Measurements from ENCODE around the gene HS6ST1.

HS6ST1 gene

DNA sequence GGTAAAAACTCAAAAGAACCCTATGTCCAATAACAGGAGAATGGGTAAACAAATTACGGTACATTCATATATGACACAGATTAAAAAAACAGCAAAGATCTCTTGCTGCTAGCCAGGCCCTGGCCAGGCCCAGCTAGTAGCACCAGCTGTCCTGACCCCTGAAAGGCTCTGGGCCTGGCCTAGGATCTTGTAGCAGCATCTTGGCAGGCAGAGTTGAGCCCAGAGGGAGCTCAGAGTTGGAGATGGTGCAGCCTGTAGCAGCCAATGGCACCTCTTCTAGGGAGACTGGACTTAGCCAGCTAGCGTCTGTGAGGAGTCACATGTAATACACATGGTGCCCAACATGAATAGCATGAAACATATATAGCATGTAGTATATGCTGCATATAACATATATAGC is 69.1 kb downstream of the HS6ST1 start:
- in situ Hi-C loops (cut with MboI; ENCODE audit: low sequenced_read_pairs): no loop called here

DNA sequence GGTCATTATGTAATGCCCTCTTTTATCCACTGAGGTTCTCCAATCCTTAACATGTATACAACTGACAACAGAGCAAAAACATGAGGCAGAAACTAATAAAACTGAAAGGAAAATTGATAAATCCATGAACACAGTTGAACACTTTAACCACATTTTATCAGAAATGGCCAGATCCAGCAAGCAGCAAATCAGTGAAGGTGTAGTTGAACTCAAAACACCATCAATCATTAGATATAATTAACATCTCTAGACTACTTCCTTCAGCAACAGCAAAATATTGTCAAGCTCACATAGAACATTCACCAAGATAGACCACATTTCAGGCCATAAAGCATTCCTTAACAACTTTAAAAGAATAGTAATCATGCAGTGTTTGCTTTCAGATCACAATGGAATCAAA is 72.9 kb downstream of the HS6ST1 start:
- in situ Hi-C loops (cut with MboI; ENCODE audit: low sequenced_read_pairs): no loop called here

DNA sequence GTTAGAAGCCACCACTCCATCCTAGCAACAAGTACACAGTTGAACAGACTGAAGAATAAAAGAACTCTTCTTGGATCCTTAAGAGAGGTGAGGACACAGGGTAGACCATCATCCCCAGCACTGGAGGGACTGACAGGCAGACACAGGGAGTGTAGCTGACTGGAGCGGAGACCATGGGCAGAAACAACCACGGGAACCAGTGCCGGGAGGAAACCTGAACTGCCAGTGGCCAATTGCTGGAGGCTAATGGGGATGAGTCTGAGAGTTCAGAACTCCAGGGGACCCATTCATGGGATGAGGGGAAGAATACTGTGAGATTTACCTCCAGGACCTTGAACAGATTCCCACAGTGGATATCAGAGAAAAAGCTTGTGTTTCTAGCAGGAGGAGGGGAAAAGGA is 76.8 kb downstream of the HS6ST1 start:
- in situ Hi-C loops (cut with MboI; ENCODE audit: low sequenced_read_pairs): no loop called here

DNA sequence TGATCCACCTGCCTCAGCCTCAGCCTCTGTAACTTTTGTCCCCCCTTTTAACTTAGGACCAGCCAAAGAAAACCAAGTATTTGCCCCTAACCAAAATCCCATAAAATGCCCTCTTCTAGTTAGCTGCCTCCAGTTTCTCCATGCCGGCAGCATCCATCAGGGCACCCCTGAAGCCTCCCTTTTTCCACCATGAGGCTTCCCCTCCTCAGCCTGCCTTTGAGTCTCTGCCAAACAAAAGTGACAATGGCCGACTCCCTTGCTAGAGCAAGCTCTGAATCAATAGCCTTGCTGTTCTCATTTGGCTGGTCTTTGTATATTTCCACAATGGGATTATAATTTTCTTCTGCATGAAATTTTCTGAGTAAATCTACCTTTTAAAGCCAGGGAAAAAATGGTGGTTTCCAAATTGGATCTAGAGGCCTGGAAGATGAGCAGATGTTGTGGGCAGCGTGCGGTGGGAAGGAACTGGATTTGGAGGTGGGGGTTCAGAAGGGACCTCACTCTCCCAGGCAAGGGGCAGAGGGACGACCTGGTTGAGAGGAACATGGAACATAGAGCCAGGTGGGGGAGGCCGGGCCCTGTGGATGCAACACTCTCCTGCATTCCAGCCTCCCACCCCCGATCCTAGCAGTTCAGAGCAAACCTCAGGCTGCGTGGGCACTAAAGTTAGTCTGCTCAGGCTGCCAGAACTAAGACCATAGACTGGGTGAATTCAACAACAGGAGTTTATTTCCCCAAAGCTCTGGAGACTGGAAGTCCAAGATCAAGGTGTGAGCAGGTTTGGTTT is 80.6 kb downstream of the HS6ST1 start:
- in situ Hi-C loops (cut with MboI; ENCODE audit: low sequenced_read_pairs): no loop called here

DNA sequence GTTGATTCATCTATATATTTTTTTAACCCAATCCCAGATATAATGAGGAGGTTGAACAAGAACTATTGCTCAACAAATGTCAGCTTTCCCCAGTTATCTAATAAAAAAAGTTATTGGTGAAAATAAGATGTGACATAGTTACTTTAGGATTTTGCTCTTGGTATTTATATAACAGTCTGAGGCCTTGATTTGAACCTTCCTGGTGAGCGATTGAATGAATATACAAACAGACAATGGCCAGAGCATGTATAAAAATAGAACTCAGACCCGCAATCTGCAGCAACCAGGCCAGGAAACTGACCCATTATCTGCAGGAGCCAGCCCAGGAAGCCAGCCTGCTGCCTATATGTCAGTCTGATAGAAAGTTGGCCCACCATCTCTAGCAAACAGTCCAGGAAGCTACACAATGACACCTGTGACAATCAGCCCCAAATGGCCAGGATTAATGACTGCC is 81.6 kb downstream of the HS6ST1 start:
- in situ Hi-C loops (cut with MboI; ENCODE audit: low sequenced_read_pairs): no loop called here

DNA sequence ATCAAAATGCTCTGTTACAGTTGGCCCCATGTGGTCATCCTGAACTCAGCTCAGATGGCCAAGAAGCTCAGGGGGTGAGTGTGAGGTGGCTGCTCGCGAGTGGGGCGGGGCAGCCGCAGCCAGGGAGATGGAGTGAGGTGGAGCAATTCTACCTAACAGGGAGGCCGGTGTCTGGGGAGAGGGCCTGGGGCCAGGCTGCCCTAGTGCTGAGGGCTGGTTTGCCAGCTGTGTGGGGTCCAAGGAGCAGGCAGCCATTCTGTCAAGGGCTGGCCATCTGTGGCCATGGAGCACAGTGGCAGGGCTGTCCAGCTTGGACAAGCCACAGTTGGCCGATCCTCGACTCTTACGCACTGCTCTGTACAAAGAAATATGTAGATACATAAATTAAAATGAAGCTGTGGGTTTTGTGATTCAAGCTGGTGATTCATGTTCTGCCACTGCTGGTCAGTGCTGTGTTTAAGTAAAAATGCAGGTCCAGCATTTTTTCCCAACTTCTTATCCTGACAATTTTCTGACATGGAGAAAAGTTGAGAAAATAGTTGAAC is 82.1 kb downstream of the HS6ST1 start:
- in situ Hi-C loops (cut with MboI; ENCODE audit: low sequenced_read_pairs): no loop called here

DNA sequence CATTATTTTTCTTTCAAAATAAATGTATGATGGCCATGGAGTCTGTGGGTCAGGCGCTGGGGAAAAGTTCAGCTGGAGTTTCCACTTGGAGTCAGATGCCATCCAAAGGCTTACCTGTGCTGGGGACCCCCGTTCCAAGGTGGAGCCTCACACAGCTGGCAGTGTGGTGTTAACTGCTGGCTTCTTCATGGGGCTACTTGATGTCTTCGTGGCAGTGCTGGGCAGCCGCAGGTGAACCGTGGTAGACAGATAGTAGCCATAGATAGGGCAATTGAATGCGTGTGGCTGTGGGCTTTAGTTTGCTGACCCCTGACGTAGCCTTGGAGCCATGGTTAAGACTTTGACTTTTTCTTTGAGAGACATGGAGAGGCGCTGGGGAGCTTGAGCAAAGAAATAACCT is 83.1 kb downstream of the HS6ST1 start:
- in situ Hi-C loops (cut with MboI; ENCODE audit: low sequenced_read_pairs): no loop called here

DNA sequence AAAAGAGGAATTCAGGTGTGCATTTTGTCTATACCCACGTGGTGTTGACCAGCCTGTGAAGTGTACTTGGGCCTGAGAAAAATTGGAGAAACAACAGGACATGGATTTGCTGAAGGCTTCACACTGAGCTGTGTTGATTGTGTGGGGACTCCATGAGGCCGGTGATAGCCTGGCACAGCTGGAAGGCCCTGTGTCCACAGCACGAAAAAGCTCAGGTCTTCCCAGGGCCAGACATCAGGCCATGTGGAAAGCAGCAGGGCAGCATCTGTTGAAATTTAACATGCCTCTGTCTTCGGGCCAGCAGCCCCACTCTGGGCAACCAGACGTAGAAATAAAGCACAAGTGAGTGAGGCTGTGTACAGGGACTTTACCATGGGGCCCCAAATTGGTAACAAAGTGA is 84.1 kb downstream of the HS6ST1 start:
- in situ Hi-C loops (cut with MboI; ENCODE audit: low sequenced_read_pairs): no loop called here

DNA sequence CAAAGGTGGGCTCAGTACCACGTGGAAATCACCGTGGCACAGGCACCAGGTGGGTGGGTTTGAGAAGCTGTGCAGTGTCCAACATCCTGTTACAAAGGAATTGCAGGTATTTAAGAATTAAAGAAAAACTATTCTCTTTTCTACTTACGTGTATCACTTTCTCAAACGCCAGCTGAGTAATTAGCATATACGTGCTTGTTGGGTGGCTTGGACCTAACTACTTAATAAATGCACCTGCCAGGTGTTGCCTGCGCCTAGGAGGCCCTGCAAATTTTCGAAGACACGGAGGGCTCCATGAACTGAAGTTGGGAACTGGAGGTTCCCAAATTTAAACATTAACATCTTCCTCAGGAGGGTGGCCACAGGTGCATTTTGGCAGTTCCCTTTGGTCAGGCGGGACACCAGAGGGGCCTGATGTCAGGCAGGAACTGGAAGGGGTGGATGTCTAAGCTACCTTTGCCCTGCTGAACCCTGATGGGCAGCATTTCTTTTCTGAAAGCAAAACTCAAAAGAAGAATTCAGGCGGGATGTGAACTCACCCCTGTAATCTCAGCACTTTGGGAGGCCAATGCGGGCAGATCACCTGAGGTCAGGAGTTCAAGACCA is 84.8 kb downstream of the HS6ST1 start:
- in situ Hi-C loops (cut with MboI; ENCODE audit: low sequenced_read_pairs): no loop called here

DNA sequence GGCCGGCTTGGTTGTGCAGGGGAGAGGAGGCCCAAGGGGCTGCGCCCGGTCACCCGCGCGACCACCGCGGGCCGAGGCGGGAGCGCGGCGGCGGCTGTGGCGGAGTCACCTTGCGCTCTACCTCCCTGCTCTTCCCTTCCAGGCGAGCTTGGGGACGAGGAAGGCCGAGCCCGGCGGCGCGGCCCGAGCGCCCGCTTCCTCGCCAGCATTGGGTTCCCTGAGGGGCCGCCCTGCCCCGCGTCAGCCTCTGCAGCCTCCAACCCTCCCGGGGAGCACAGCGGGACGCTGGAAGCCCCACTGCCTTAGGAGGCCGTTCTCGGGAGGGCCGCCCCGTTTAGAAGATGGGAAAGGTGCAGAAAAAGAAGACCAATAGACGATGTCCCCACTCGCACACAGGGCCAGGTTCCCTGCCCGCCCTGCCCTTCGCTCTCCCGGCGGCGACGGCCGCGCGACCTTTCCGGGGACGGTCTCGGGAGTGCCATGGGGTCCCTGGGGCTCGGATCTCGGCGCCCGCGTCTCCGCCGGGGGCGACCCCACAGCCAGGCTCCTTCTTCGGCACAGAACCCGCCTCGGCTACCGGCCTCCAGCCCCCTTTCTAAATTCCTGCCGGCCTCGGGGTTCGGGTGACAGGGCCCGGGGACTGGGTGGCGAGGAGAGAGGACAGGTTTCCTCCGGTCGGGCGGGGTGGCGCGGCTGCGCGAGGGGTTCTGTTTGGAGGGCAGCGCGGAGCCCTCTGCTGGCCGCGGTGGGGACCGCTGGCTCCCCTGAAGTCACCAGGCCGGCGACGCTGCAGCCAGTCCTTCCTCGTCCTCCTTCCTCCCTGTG is 85.5 kb downstream of the HS6ST1 start:
- in situ Hi-C loops (cut with MboI; ENCODE audit: low sequenced_read_pairs): no loop called here

DNA sequence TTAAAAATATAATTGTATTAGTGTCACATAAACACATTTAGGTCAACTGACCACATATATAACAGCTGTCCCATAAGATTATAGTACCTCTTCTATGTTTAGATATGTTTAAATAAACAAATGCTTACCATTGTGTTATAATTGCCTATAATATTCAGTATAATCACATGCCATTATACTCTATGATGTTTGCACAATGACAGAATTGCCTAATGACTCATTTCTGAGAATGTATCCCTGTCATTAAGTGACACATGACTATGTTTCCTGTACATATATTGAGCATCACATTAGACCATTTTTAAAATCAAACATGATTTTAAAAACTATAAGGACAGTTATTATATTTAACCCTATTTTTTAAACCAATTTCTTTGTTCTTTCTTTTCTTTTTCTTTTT is 89.8 kb downstream of the HS6ST1 start:
- in situ Hi-C loops (cut with MboI; ENCODE audit: low sequenced_read_pairs): no loop called here

DNA sequence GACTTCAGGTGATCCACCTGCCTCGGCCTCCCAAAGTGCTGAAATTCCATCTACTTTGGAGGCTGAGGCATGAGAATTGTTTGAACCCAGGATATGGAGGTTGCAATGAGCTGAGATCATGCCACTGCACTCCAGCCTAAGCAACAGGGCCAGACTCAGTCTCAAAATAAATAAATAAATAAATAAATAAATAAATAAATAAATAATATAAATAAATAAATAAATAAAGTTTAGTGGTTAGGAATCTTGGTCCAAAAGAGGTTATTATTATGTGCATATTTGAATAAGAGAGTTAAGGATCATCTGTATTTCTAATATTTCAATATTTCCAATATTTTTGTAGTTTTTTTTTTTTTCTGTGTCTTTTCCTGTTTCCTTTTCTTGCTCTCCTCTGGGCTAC is 90.8 kb downstream of the HS6ST1 start:
- in situ Hi-C loops (cut with MboI; ENCODE audit: low sequenced_read_pairs): no loop called here

DNA sequence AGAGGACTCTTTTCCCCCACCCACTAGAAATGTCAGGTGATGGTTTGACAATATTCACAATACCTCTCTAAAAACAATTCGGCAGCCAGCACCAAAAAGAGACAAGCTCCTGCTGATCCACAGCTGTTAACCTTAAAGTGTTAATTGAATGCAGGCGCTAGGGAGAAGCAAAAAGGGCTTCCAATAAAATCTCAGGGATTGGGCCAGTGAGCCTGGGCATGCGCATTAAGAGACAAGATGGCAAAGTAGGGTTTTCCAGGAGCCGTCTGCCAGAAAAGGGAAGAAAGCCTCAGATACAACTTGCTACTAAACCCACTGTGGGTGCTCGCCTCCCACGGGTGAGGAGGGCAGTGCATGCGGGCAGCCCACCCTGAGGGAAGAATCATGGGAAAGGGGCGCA is 98.8 kb downstream of the HS6ST1 start:
- in situ Hi-C loops (cut with MboI; ENCODE audit: low sequenced_read_pairs): no loop called here

DNA sequence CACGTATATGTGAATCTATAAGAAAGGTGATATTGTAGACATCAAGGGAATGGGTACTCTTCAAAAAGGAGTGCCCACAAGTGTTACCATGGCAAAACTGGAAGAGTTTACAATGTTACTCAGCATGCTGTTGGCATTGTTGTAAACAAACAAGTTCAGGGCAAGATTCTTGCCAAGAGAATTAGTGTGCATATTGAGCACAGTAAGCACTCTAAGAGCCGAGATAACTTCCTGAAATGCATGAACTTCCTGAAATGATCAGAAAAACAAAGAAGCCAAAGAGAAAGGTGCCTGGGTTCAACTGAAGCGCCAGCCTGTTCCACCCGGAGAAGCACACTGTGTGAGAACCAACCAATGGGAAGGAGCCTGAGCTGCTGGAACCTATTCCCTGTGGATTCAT is 101.0 kb downstream of the HS6ST1 start:
- in situ Hi-C loops (cut with MboI; ENCODE audit: low sequenced_read_pairs): no loop called here

DNA sequence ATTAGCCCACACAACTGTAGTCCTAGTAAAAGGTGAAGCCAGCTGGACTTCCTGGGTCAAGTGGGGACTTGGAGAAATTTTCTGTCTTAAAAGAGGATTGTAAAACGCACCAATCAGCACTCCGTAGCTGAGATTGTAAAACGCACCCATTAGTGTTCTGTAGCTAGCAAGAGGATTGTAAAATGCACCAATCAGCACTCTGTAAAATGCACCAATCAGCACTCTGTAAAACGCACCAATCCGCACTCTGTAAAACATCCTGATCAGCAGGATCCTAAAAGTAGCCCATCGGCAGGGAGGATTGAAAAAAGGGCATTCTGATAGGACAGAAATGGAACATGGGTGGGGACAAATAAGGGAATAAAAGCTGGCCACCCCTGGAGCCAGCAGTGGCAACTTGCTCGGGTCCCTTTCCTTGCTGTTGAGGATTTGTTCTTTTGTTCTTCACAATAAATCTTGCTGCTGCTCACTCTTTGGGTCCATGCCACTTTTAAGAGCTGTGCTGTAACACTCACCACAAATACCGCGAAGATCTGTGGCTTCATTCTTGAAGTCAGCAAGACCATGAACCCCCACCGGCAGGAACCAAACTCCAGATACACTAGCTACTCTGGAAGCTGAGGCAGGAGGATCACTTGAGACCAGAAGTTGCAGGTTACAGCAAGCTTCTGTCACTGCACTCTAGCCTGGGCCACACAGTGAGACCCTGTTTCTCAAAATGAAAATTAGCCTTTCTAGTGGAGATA is 102.6 kb downstream of the HS6ST1 start:
- in situ Hi-C loops (cut with MboI; ENCODE audit: low sequenced_read_pairs): no loop called here

Measured in HL-60/S4 (cell line).